Retinal pigment epithelial cell (primary cell): ENCODE results near the gene TMEM63A.

Experiments used
- DNase-seq: peaks from one replicate; pipeline ENCODE4 v3.0.0-alpha.2; 2010; ENCODE audit warnings: low read depth
- H3K4me3 ChIP-seq: 2 replicates; pipeline ENCODE4 v1.5.1; 2011; ENCODE audit warnings: mild to moderate bottlenecking, low read length, control low read depth, moderate library complexity
- CTCF ChIP-seq: conservative IDR thresholded peaks from 2 replicates; pipeline ENCODE4 v1.5.1; 2011; ENCODE audit warnings: low read depth, low read length, control low read depth, inconsistent platforms

The TMEM63A gene

GRCh38 chr1:225917101-225917500 is 34.9 kb upstream of the TMEM63A start:
- no peak overlapping the region for H3K4me3 ChIP-seq
- TF ChIP-seq CTCF = no peak
- DNase-seq = no peak

- no peak for TF ChIP-seq CTCF
- DNase-seq = no peak
- no peak overlapping the region for H3K4me3 ChIP-seq
These were observed 33.4 kb upstream of the TMEM63A start for GRCh38 chr1:225915538-225915991.

- no peak for TF ChIP-seq CTCF
- no peak overlapping the region for H3K4me3 ChIP-seq
- DNase-seq = no peak
These were observed 32.8 kb upstream of the TMEM63A start for GRCh38 chr1:225914947-225915346.

- TF ChIP-seq CTCF = no peak
- no peak overlapping the region for H3K4me3 ChIP-seq
- no peak for DNase-seq
These were observed 32.2 kb upstream of the TMEM63A start for GRCh38 chr1:225914391-225914790.

GRCh38 chr1:225911191-225912130 is 29.3 kb upstream of the TMEM63A start:
- TF ChIP-seq CTCF = peak; percentile 78
- no peak for DNase-seq
- peak overlapping the region; percentile 17 for H3K4me3 ChIP-seq

GRCh38 chr1:225909477-225909876 is 27.3 kb upstream of the TMEM63A start:
- no peak overlapping the region for H3K4me3 ChIP-seq
- no peak for TF ChIP-seq CTCF
- no peak for DNase-seq

GRCh38 chr1:225908773-225909172 is 26.6 kb upstream of the TMEM63A start:
- no peak for TF ChIP-seq CTCF
- no peak overlapping the region for H3K4me3 ChIP-seq
- no peak for DNase-seq
